CD4-positive, alpha-beta T cell treated with Interleukin-6 for 4 hours (primary cell): Measurements from ENCODE around the gene C1orf159.

Experiments used
- DNase-seq: peaks from one replicate; pipeline ENCODE4 v3.0.0-alpha.2; 2020; ENCODE audit warnings: mixed read lengths

Gene C1orf159

GRCh38 chr1:1090424-1091343 is 25.2 kb downstream of the C1orf159 start:
- no peak for DNase-seq

GRCh38 chr1:1089731-1090423 is 26.0 kb downstream of the C1orf159 start:
- no peak for DNase-seq

- DNase-seq, result no peak
Measured at GRCh38 chr1:1088801-1089680, 26.8 kb downstream of the C1orf159 start.

- DNase-seq, result no peak
Measured at GRCh38 chr1:1088029-1088800, 27.7 kb downstream of the C1orf159 start.

GRCh38 chr1:1087351-1088028 is 28.4 kb downstream of the C1orf159 start:
- DNase-seq, result no peak

GRCh38 chr1:1086911-1087341 is 29.0 kb downstream of the C1orf159 start:
- DNase-seq, result no peak

GRCh38 chr1:1085911-1086841 is 29.7 kb downstream of the C1orf159 start:
- DNase-seq, result no peak

DNA sequence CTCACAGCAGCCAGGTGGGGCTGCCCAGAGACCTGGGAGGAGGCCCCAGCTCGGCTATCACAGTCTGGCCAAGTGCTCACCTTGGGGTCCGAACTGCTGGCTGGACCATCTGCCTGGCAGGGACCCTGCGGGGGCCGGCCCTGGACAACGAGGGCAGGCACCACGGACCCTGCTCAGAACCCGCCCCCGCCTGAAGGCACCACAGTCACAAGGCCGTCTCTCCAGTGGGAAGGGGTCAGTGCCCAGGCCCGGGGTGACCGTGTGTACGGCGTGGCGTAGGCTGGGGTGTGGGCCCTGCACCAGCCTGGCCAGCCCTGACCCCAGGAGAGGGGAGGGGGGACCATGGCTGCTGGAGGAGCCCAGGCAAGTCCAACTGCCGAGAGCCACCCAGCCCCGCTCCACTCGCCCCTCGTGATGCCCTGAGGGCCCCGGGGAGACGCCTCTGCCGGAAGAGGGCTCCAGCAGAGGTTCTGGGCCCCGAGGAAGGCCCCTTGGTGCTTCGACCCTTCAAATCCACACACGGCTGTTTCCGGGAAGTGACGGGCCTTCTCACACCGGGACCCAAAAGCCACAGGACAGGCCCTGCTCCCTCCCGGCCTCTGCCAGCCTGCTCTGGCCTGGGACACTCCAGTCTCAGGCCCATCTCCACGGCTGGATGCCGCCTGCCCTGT is 30.6 kb downstream of the C1orf159 start:
- DNase-seq, result no peak

GRCh38 chr1:1084372-1085170 is 31.3 kb downstream of the C1orf159 start:
- no peak for DNase-seq

- DNase-seq, result peak; percentile 0
Measured at GRCh38 chr1:1083416-1084371, 32.2 kb downstream of the C1orf159 start.

- DNase-seq, result peak; percentile 0
Measured at GRCh38 chr1:1082776-1083415, 33.0 kb downstream of the C1orf159 start.

- no peak for DNase-seq
Measured at GRCh38 chr1:1082239-1082775, 33.6 kb downstream of the C1orf159 start.

DNA sequence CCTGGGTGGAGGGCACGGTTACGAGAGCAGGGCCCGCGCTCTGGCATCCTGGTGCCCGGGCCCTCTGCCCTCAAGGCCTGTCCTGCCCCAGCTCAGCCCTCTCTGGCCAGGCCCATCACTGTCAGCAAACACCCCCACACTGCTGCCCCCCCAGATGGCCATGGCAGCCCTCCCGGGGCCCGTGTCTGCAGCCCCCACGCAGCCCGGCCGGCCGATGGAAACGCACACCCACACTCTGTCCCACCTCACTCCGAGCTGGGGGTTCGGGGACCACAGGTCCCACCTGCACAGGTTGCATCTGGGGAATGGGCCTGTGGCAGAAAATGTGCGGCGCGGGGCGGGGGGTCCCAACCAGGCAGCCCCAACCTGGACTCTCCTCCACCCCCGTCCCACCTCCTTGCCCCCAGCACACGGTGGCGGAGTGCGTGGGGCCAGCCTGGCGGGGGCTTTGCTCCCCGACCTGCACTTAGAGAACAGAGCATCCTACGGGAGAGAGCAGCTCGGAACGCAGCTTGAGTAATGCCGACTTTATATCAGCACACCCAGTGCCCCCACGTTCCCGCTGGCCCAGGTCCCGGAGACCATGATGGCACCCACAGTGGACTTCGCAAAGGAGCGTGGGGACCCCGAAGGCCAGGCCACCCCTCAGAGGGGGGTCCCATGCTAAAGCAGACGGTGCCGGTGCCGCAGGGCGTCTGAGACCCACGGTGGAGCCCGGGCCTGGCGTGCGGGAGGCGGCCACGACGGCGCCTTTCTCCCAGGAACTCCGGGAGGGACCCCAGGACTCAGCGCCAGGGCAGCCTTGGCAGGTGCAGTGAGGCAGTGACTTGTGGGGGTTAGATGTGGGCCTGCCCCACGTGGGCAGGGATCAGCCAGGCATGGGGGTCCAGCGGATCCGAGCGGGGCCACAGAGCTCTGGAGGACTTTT is 34.3 kb downstream of the C1orf159 start:
- DNase-seq, result peak; percentile 0

GRCh38 chr1:1080951-1081310 is 35.0 kb downstream of the C1orf159 start:
- DNase-seq, result no peak

DNA sequence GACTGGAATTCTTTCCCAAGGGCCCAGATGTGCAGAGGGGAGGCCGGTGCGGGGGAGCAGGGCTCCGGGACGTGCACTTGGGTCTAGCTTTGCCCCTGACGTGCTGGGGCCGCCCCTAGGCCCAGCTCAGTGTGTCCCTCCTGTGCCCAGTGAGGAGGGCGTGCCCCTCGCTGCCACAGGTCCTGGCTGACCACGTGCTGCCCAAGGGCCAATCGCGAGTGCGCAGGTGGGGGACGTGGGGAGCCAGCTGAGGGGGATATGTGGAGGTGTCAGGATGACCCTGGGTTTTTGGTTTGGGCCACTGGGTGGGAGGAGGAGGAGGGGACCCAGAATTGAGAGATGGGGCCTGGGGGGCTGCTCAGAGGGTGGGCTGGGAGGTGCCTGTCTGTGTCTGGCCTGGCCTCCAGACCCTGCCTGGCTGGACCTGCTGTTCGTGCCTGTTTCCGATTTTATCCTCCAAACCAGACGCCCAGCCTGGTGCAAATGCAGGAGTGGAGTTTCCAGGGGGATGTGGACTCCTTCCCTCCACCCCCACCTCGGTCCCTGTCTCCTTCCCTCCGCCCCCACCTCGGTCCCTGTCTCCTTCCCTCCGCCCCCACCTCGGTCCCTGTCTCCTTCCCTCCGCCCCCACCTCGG is 35.6 kb downstream of the C1orf159 start:
- no peak for DNase-seq
